SU-DHL-6 (cell line): ENCODE results near the gene ST7L.

Experiments used
- H2AFZ ChIP-seq: fragments of 200-600 bp; sonication (generic); 2 replicates; pipeline ENCODE4 v1.6.1; 2014; ENCODE audit warnings: low read depth, mild to moderate bottlenecking, moderate library complexity, mixed read lengths, antibody characterized with exemption, low read length; ENCODE audit not compliant: severe bottlenecking
- H3F3A ChIP-seq: fragments of 200-600 bp; shearing (Covaris generic); 2 replicates; pipeline ENCODE4 v1.6.0; 2016; ENCODE audit warnings: antibody characterized with exemption, mild to moderate bottlenecking; ENCODE audit not compliant: insufficient read depth
- H3K27ac ChIP-seq: fragments of 200-600 bp; sonication (generic); 2 replicates; pipeline ENCODE4 v1.5.1; 2016; ENCODE audit warnings: low read depth, mild to moderate bottlenecking, low read length, moderate library complexity, mixed read lengths
- H3K27me3 ChIP-seq: fragments of 200-600 bp; sonication (generic), shearing (Covaris generic); 2 replicates; pipeline ENCODE4 v1.6.0; 2014; ENCODE audit warnings: mild to moderate bottlenecking, low read length
- H3K36me3 ChIP-seq: fragments of 200-600 bp; sonication (generic); 2 replicates; pipeline ENCODE4 v1.6.1; 2014; ENCODE audit warnings: mild to moderate bottlenecking, low read length, mixed read lengths
- H3K4me2 ChIP-seq: fragments of 300-600, 200-600 bp; shearing (Covaris generic), sonication (generic); 2 replicates; pipeline ENCODE4 v1.6.0; 2014; ENCODE audit warnings: low read length, low read depth, mild to moderate bottlenecking; ENCODE audit not compliant: poor library complexity, severe bottlenecking
- H3K4me3 ChIP-seq: fragments of 200-600 bp; sonication (generic); 2 replicates; pipeline ENCODE4 v1.5.1; 2014; ENCODE audit warnings: antibody characterized with exemption, low read length, mild to moderate bottlenecking, mixed read lengths; ENCODE audit not compliant: insufficient read depth, poor library complexity, severe bottlenecking
- H3K79me2 ChIP-seq: fragments of 200-600 bp; sonication (generic); 2 replicates; pipeline ENCODE4 v1.6.1; 2014; ENCODE audit warnings: mild to moderate bottlenecking, low read length, moderate library complexity; ENCODE audit not compliant: insufficient read depth
- H3K9ac ChIP-seq: fragments of 200-600 bp; sonication (generic); 2 replicates; pipeline ENCODE4 v1.7.0; 2014; ENCODE audit warnings: mild to moderate bottlenecking, low read length
- H3K9me2 ChIP-seq: fragments of 200-600 bp; sonication (generic); replicated peaks from 2 replicates; pipeline ENCODE4 v1.6.1; 2014; ENCODE audit warnings: low read length; ENCODE audit not compliant: insufficient read depth
- H3K9me3 ChIP-seq: fragments of 200-600 bp; sonication (generic); 2 replicates; pipeline ENCODE4 v1.6.1; 2014; ENCODE audit warnings: low read length, mixed read lengths; ENCODE audit not compliant: insufficient read depth
- H4K20me1 ChIP-seq: fragments of 200-600 bp; sonication (generic); 2 replicates; pipeline ENCODE4 v1.6.1; 2014; ENCODE audit warnings: low read depth, mild to moderate bottlenecking, antibody characterized with exemption, low read length, moderate library complexity, mixed read lengths
- EZH2phosphoT487 ChIP-seq: fragments of 200-600 bp; sonication (generic), shearing (Covaris generic); conservative IDR thresholded peaks from 2 replicates; pipeline ENCODE4 v1.6.1; 2018; ENCODE audit warnings: mild to moderate bottlenecking, antibody characterized with exemption, low read length, moderate library complexity, mixed read lengths
- TF ChIP-seq, protein P1 (sequence below): fragments of 200-600 bp; sonication (generic); IDR thresholded peaks from one replicate; pipeline ENCODE4 v1.5.1; 2017; ENCODE audit warnings: antibody characterized with exemption, mild to moderate bottlenecking, low read length, moderate library complexity; ENCODE audit not compliant: insufficient read depth, poor library complexity, severe bottlenecking

Gene ST7L

DNA sequence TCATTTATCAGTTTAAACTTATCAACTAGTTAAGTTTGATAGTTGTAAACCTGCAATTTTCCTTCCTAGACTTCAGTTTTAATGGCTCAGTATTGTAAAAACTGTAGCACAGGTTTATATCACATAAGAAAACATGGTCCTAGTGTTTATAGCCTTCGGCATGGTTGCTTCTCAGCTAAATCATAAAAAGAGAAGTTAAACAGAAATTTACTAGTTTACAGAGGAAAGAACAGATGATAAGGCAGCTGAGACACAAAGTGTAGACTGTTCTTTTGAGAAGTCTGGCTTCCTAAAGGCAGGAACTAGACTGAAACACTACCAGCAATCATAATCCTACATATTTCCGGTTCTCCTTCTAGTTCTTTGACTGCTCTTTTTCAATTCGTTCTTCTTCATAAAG lies 70.4 kb downstream of the ST7L start:
- H3K9me3 ChIP-seq = no peaks in the 10 kb centered on the region

DNA sequence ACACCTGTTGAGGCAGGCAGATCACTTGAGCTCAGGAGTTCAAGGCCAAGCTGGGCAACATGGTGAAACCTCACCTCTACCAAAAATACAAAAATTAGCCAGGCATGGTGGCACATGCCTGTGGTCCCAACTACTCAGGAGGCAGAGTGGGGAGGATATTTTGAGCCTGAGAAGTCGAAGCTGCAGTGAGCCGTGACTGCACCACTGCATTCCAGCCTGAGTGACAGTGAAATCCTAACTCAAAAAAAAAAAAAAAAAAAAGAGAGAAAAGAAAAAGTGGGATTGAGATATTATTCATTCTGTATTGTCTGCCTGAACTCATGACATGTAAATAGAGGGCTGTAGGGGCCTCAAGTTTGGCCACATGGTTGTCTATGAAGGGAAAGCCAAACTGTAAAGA lies 72.9 kb downstream of the ST7L start:
- Histone ChIP-seq H3K27ac (no peak overlapping the region), H2AFZ (no peak overlapping the region), H3K36me3 (no peaks in the 10 kb centered on the region), H3K27me3 (no peaks in the 10 kb centered on the region), H3K9me2 (no peaks in the 10 kb centered on the region), H3K4me2 (no peak overlapping the region), H3K9me3 (no peaks in the 10 kb centered on the region), H3F3A (no peaks in the 10 kb centered on the region), H3K9ac (no peak overlapping the region), H4K20me1 (no peaks in the 10 kb centered on the region), H3K79me2 (no peaks in the 10 kb centered on the region), H3K4me3 (no peak overlapping the region)
- no peak for TF ChIP-seq EZH2phosphoT487
- TF ChIP-seq, protein P1, sequence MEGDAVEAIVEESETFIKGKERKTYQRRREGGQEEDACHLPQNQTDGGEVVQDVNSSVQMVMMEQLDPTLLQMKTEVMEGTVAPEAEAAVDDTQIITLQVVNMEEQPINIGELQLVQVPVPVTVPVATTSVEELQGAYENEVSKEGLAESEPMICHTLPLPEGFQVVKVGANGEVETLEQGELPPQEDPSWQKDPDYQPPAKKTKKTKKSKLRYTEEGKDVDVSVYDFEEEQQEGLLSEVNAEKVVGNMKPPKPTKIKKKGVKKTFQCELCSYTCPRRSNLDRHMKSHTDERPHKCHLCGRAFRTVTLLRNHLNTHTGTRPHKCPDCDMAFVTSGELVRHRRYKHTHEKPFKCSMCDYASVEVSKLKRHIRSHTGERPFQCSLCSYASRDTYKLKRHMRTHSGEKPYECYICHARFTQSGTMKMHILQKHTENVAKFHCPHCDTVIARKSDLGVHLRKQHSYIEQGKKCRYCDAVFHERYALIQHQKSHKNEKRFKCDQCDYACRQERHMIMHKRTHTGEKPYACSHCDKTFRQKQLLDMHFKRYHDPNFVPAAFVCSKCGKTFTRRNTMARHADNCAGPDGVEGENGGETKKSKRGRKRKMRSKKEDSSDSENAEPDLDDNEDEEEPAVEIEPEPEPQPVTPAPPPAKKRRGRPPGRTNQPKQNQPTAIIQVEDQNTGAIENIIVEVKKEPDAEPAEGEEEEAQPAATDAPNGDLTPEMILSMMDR = no peak

More for the DNA sequence above, 70.4 kb downstream of the ST7L start:
- Histone ChIP-seq H3K27ac (no peak overlapping the region), H3F3A (no peaks in the 10 kb centered on the region), H3K4me2 (no peak overlapping the region), H3K4me3 (no peak overlapping the region), H3K27me3 (no peaks in the 10 kb centered on the region), H2AFZ (no peak overlapping the region), H3K9ac (no peak overlapping the region), H4K20me1 (no peaks in the 10 kb centered on the region), H3K79me2 (no peaks in the 10 kb centered on the region), H3K36me3 (no peaks in the 10 kb centered on the region), H3K9me2 (no peaks in the 10 kb centered on the region)
- TF ChIP-seq, protein P1 = no peak
- no peak for TF ChIP-seq EZH2phosphoT487

DNA sequence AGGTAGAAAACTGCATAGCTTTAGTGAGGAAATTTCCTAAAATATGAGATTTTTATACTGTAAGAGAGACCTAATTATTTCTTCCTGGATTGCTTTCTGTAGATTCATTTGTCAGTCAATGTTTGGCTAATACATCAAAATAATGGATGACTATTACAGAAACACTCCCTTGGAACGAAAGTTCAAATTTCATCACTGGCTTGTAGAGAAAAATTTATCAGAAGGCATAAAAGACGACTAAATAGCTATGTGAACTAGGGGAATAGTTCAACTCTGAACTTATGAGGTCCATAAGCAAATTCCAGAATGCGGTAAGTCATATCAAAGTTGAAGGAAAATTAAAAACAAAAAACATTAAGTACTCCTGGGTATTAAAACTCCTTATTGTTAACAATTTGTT lies 74.2 kb downstream of the ST7L start:
- Histone ChIP-seq H3F3A (no peaks in the 10 kb centered on the region), H3K79me2 (no peaks in the 10 kb centered on the region), H2AFZ (no peak overlapping the region), H3K9ac (no peak overlapping the region), H3K27me3 (no peaks in the 10 kb centered on the region), H3K36me3 (no peaks in the 10 kb centered on the region), H3K4me2 (no peak overlapping the region), H4K20me1 (no peaks in the 10 kb centered on the region), H3K4me3 (no peak overlapping the region), H3K9me2 (no peaks in the 10 kb centered on the region), H3K9me3 (no peaks in the 10 kb centered on the region), H3K27ac (no peak overlapping the region)
- TF ChIP-seq, protein P1 = no peak
- TF ChIP-seq EZH2phosphoT487 = no peak
